HG02852 (cell line): ENCODE data around the gene GLG1.
"Not testable (repeated sequence)": the region's sequence is repeated elsewhere in the genome, so short reads cannot be mapped to it uniquely, and the experiment has no call there.

ENCODE experiments used
- ATAC-seq: cut with Tn5 transposase; IDR thresholded peaks from one replicate; pipeline ENCODE4 v1.9.1; 2021; ENCODE audit warnings: mild to moderate bottlenecking, moderate library complexity; ENCODE audit not compliant: unreplicated experiment

GLG1 gene

GRCh38 chr16:74450967-74451760 is 155.8 kb downstream of the GLG1 start:
- ATAC-seq: no peak

- ATAC-seq: no peak
These were observed 156.7 kb downstream of the GLG1 start for GRCh38 chr16:74450236-74450635.

- ATAC-seq: no peak
These were observed 157.4 kb downstream of the GLG1 start for GRCh38 chr16:74449470-74449869.

- no peak for ATAC-seq
These were observed 157.9 kb downstream of the GLG1 start for GRCh38 chr16:74448990-74449389.

- ATAC-seq: no peak
These were observed 159.3 kb downstream of the GLG1 start for GRCh38 chr16:74447578-74447977.

GRCh38 chr16:74446866-74447265 is 160.0 kb downstream of the GLG1 start:
- no peak for ATAC-seq

- not testable (repeated sequence) for ATAC-seq
These were observed 163.1 kb downstream of the GLG1 start for GRCh38 chr16:74443624-74444346.

- ATAC-seq: no peak
These were observed 167.2 kb downstream of the GLG1 start for GRCh38 chr16:74439685-74440084.

GRCh38 chr16:74438492-74438979 is 168.4 kb downstream of the GLG1 start:
- ATAC-seq: no peak

GRCh38 chr16:74431516-74431915 is 175.4 kb downstream of the GLG1 start:
- no peak for ATAC-seq

GRCh38 chr16:74430036-74430712 is 176.7 kb downstream of the GLG1 start:
- ATAC-seq: peak; percentile 70

GRCh38 chr16:74428493-74428892 is 178.4 kb downstream of the GLG1 start:
- not testable (repeated sequence) for ATAC-seq

GRCh38 chr16:74425751-74426150 is 181.2 kb downstream of the GLG1 start:
- not testable (repeated sequence) for ATAC-seq

- ATAC-seq: not testable (repeated sequence)
These were observed 183.2 kb downstream of the GLG1 start for GRCh38 chr16:74423721-74424120.

- not testable (repeated sequence) for ATAC-seq
These were observed 184.8 kb downstream of the GLG1 start for GRCh38 chr16:74422086-74422485.

GRCh38 chr16:74421482-74421785 is 185.5 kb downstream of the GLG1 start:
- ATAC-seq: not testable (repeated sequence)

GRCh38 chr16:74420612-74421481 is 186.1 kb downstream of the GLG1 start, which contains the start of gene CLEC18B:
Gene CLEC18B (minus strand): TSS chr16:74421478. CDS start chr16:74421270, 208 bp downstream.
- not testable (repeated sequence) for ATAC-seq

GRCh38 chr16:74419811-74420210 is 187.1 kb downstream of the GLG1 start:
- not testable (repeated sequence) for ATAC-seq

GRCh38 chr16:74417897-74418296 is 189.0 kb downstream of the GLG1 start:
- ATAC-seq: not testable (repeated sequence)

GRCh38 chr16:74413920-74414319 is 193.0 kb downstream of the GLG1 start:
- ATAC-seq: not testable (repeated sequence)
